Neural crest cell (in vitro differentiated cells): ENCODE results near the gene MS4A7. TPM values are rescaled to one million over a fixed set of nuclear protein-coding genes. Genes with fewer than 3 reads are reported as not detected.
"Not testable (repeated sequence)": the region's sequence is repeated elsewhere in the genome, so short reads cannot be mapped to it uniquely, and the experiment has no call there.

ENCODE experiments used
- DNase-seq: peaks from one replicate; pipeline ENCODE4 v3.0.0; 2021; ENCODE audit warnings: low read depth, mixed read lengths, low spot score
- H3K27ac Mint-ChIP-seq: one replicate; pipeline ENCODE4 v1.8.0; 2021; ENCODE audit warnings: mild to moderate bottlenecking, mixed read lengths; ENCODE audit not compliant: unreplicated experiment
- H3K27me3 Mint-ChIP-seq: 2 replicates; pipeline ENCODE4 v1.8.0; 2021; ENCODE audit warnings: low read depth, mild to moderate bottlenecking, mixed read lengths
- H3K36me3 Mint-ChIP-seq: 2 replicates; pipeline ENCODE4 v1.8.0; 2021; ENCODE audit warnings: low read depth, mild to moderate bottlenecking, mixed read lengths
- H3K4me1 Mint-ChIP-seq: 2 replicates; pipeline ENCODE4 v1.8.0; 2021; ENCODE audit warnings: mixed read lengths
- H3K4me3 Mint-ChIP-seq: one replicate; pipeline ENCODE4 v1.8.0; 2021; ENCODE audit warnings: mild to moderate bottlenecking, mixed read lengths
- H3K9me3 Mint-ChIP-seq: 2 replicates; pipeline ENCODE4 v1.8.0; 2021; ENCODE audit warnings: mixed read lengths
- total RNA-seq: library from RNA; stranded (reverse); gene quantifications from 2 replicates; pipeline ENCODE4 v1.2.1, GENCODE V29; 2021
- TF ChIP-seq, protein P1 (sequence below): fragments of 200-600 bp; sonication (generic); conservative IDR thresholded peaks from 2 replicates; pipeline ENCODE4 v1.5.0; 2021; ENCODE audit warnings: antibody characterized with exemption, mild to moderate bottlenecking

Gene MS4A7
- total RNA-seq, 1 donor from 2014 or later, result not detected

DNA sequence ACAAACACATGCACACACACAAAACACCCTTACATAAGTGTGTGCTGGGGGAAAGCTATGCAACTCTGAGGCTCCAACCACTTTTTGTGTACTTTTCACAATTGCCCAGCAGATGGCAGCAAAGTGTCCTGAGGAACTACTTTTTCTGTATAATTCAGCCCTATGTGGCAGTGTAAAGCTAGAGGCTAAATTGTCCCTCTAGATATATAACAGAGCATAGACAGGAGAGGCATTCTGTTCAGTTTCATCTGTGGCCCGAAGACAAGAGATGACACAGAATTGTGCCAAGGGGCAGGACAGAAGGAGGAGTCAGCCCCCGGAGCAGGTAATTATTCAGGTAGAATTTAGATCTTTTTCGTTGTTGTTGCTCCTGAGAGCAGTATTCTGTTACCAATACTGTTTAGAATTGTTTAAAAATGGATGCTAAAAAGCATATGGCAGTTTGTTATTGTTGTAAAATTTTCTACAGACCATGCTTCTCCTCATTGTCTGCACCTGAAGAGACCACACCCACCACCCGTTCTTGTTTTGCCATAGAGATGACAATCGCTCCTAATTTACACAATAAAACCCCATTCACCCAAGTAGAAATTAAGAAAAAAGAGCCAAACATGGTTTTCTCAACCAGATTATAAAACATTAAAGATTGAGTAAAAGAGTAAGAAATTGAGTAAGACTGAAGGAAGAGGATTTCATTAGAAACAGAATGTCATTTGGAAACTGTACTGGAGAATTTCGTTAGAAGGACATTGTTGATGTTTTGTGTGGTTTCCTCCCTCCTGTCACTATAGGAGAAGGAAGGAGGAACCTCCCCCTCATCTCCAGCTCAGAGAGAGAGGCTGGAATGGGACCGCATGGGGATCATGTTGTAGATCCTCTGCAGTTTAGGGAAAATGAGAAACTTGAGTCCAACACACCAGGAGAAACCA, 14.5 kb upstream of the MS4A7 start:
- peaks cover 4% of the 10 kb centered on the region for H3K9me3 Mint-ChIP-seq

DNA sequence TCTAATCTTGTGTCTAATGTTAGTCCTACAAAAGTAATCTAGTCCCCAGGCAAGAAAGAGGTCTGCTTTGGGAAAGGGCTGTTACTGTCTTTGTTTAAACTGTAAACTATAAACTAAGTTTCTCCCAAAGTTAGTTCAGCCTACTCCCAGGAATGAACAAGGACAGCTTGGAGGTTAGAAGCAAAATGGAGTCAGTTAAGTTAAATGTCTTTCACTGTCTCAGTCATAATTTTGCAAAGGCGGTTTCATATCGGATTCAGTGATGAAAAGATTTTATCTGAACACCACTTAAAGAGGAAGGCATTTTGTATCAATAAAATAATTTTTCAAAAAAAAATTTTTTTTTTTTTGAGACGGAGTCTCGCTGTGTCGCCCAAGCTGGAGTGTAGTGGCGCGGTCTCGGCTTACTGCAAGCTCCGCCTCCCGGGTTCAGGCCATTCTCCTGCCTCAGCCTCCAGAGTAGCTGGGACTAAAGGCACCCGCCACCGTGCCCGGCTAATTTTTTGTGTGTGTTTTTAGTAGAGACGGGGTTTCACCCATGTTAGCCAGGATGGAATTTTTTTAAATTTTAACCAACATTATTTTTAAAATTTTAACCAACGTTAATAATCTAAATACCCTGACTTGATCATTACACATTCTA, 11.9 kb upstream of the MS4A7 start:
- H3K27me3 Mint-ChIP-seq, H3K27ac Mint-ChIP-seq, H3K9me3 Mint-ChIP-seq, H3K36me3 Mint-ChIP-seq, H3K4me1 Mint-ChIP-seq, H3K4me3 Mint-ChIP-seq, DNase-seq: not testable (repeated sequence)

More for the DNA sequence above, 14.5 kb upstream of the MS4A7 start:
- Mint-ChIP-seq H3K27ac (no peak overlapping the region), H3K27me3 (no peaks in the 10 kb centered on the region), H3K36me3 (no peaks in the 10 kb centered on the region), H3K4me1 (peaks cover 7% of the 10 kb centered on the region), H3K4me3 (no peak overlapping the region)
- peak; percentile 69 for DNase-seq
- TF ChIP-seq, protein P1, sequence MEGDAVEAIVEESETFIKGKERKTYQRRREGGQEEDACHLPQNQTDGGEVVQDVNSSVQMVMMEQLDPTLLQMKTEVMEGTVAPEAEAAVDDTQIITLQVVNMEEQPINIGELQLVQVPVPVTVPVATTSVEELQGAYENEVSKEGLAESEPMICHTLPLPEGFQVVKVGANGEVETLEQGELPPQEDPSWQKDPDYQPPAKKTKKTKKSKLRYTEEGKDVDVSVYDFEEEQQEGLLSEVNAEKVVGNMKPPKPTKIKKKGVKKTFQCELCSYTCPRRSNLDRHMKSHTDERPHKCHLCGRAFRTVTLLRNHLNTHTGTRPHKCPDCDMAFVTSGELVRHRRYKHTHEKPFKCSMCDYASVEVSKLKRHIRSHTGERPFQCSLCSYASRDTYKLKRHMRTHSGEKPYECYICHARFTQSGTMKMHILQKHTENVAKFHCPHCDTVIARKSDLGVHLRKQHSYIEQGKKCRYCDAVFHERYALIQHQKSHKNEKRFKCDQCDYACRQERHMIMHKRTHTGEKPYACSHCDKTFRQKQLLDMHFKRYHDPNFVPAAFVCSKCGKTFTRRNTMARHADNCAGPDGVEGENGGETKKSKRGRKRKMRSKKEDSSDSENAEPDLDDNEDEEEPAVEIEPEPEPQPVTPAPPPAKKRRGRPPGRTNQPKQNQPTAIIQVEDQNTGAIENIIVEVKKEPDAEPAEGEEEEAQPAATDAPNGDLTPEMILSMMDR, result peak; percentile 80

DNA sequence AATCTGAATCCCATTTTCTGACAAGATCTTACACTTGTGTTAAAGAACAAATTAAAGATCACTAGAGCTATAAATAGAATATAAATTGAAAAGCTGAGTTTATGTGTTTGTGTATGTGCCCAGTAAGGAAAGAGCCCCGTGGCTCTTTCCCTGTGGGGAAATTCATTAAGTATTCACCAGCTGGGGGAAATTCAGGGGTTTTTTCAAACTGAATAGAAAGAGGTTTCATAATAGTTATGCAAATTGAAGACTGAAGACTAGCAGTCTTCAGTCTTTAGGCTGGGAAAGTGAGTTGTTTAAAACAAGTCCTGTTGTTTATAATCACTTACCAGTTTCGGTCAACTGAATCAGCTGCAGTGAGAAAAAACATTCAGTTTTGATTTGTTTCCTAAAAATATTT, 11.3 kb upstream of the MS4A7 start:
- Mint-ChIP-seq H3K4me3 (no peak overlapping the region), H3K27me3 (no peaks in the 10 kb centered on the region), H3K36me3 (no peaks in the 10 kb centered on the region), H3K9me3 (peaks cover 4% of the 10 kb centered on the region), H3K4me1 (peaks cover 7% of the 10 kb centered on the region), H3K27ac (no peak overlapping the region)
- DNase-seq, result no peak
- TF ChIP-seq, protein P1, result no peak

DNA sequence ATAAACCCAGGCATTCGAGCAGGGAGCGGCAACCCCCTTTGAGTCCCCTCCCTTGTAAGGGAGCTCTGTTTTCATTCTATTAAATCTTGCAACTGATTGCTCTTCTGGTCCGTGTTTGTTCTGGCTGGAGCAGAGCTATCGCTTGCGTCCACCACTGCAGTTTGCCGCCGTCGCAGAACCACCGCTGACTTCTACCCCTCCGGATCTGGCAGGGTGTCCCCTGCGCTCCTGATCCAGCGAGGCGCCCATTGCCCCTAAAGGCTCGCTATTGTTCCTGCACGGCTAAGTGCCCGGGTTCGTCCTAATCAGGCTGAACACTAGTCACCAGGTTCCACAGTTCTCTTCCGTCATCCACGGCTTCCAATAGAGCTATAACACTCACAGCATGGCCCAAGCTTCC, 10.4 kb upstream of the MS4A7 start:
- Mint-ChIP-seq H3K36me3 (no peaks in the 10 kb centered on the region), H3K4me3 (no peak overlapping the region), H3K9me3 (peaks cover 4% of the 10 kb centered on the region), H3K27me3 (no peaks in the 10 kb centered on the region), H3K27ac (no peak overlapping the region), H3K4me1 (peaks cover 7% of the 10 kb centered on the region)
- TF ChIP-seq, protein P1, result no peak
- DNase-seq, result no peak

DNA sequence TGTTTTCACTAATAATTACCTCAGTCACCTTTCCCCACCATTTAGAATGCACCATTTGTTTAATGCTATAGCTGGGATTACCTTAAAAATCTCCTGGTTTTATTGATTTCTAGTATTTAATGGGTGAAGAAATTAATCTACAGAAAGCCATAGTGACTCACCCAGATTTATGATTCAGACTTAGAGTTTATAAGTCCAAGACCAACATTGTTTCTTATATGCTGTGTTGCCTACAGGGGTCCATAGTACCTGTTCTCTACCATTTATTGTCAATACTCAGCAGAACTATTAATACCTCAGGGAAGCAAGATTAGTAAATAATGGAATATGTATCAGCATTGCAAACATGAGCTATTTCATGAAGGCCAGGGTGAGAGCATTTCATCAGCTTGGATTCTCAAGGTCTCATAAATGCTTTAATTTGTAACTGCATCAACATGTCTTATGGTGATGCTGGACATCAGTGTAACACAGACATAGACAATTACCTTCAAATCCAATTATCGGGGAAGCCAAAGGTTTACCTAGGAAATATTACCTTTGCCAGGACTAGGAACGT, 8.0 kb upstream of the MS4A7 start:
- Mint-ChIP-seq H3K4me3 (no peak overlapping the region), H3K4me1 (no peaks in the 10 kb centered on the region), H3K27me3 (no peaks in the 10 kb centered on the region), H3K9me3 (peaks cover 4% of the 10 kb centered on the region), H3K27ac (no peak overlapping the region), H3K36me3 (no peaks in the 10 kb centered on the region)
- TF ChIP-seq, protein P1, result no peak
- no peak for DNase-seq
